ENCODE results near the gene MAML2.

DNA sequence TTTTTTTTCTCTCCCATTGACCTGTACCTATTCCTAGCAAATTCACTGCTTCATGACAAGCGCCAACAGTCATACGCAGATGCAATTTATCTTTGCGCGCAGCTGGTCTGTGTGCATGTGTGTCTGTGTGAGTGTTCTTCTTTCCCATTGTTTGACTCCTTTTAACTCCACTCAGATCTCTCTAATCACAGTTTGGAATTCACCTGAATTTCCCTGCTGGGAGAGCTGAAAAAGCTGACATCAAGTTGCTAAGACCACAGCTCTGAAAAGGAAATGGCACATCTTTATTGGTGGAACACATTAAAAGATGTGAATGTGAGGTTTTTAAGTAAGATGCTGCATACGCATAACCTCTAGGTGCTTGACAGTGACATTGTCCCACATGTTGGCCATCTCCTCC, 231.7 kb downstream of the MAML2 start:
- TF ChIP-seq, protein P1, sequence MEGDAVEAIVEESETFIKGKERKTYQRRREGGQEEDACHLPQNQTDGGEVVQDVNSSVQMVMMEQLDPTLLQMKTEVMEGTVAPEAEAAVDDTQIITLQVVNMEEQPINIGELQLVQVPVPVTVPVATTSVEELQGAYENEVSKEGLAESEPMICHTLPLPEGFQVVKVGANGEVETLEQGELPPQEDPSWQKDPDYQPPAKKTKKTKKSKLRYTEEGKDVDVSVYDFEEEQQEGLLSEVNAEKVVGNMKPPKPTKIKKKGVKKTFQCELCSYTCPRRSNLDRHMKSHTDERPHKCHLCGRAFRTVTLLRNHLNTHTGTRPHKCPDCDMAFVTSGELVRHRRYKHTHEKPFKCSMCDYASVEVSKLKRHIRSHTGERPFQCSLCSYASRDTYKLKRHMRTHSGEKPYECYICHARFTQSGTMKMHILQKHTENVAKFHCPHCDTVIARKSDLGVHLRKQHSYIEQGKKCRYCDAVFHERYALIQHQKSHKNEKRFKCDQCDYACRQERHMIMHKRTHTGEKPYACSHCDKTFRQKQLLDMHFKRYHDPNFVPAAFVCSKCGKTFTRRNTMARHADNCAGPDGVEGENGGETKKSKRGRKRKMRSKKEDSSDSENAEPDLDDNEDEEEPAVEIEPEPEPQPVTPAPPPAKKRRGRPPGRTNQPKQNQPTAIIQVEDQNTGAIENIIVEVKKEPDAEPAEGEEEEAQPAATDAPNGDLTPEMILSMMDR (conservative IDR thresholded peaks at IDR 0.05), result no peak
- TF ChIP-seq EZH2 (IDR thresholded peaks at IDR 0.05; ENCODE audit: low read depth), result no peak

All from PC-9 (cell line).